CD4-positive, alpha-beta T cell treated with Interleukin-4 for 4 hours (primary cell): Measurements from ENCODE around the gene NTNG2.

Experiments used
- DNase-seq: peaks from one replicate; pipeline ENCODE4 v3.0.0-alpha.2; 2020

The NTNG2 gene

GRCh38 chr9:132175431-132175830, 13.6 kb downstream of the NTNG2 start:
- DNase-seq, result no peak

- no peak for DNase-seq
These were observed 14.5 kb downstream of the NTNG2 start for GRCh38 chr9:132176338-132176737.

GRCh38 chr9:132181796-132182313, 20.0 kb downstream of the NTNG2 start:
- DNase-seq, result no peak

GRCh38 chr9:132182314-132183091, 20.6 kb downstream of the NTNG2 start:
- no peak for DNase-seq

DNA sequence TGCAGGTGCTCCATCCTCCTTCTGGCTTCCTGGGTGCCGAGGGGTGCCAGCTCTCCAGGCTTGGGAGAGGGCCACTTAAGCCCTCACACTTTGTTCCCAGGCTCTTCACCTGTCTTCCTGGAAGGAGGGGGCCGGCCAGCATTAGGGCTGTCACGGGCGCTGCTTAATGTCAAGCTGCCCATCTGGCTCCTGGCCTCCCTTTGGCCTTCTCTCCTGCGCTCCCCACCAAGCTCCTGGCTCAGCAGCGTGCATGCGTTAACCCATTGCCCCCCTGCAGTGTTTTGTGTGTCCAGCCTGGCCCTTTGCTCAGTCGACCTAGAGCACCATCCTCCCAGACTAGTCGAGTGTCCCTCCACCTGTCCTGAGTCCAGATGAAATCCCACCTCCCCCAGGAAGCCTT, 21.3 kb downstream of the NTNG2 start:
- no peak for DNase-seq

DNA sequence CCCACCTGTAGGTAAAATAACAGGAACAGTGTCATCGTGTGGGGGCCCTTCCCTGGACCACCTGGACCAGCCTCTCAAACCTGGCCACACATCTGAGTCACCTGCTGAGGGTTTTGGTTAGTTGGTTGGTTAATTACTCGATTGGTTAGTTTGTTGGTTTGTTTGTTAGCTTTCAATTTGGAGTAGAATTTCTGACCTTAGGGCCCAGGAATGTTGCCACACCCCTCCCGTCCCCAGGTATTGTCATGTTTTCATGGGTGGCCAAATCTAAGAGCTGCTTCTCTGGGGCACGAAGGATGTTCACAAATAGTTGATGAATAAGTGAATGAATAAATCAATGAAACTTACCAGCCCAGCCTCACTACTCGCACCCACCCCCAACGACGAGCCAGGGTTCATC, 21.9 kb downstream of the NTNG2 start:
- DNase-seq, result no peak

DNA sequence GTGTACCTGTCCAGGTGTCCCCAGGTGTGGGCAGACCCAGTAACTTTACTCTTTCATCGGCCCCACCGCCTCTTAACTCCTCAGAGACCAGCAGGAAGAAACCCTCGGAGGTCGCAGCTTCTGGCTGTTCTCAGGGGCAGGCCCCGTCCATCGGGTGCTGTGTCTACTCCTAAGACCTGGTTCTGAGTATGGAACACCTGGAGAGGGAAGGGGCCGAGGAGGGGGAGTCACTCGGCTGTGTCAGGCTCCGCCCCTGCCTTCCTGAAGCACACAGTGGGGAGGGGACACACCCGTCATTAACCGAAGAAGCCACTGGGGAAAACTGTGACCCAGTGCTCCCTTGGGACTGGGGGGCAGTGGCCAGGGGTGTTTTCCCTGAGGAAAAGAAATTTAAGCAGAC, 22.3 kb downstream of the NTNG2 start:
- no peak for DNase-seq

DNA sequence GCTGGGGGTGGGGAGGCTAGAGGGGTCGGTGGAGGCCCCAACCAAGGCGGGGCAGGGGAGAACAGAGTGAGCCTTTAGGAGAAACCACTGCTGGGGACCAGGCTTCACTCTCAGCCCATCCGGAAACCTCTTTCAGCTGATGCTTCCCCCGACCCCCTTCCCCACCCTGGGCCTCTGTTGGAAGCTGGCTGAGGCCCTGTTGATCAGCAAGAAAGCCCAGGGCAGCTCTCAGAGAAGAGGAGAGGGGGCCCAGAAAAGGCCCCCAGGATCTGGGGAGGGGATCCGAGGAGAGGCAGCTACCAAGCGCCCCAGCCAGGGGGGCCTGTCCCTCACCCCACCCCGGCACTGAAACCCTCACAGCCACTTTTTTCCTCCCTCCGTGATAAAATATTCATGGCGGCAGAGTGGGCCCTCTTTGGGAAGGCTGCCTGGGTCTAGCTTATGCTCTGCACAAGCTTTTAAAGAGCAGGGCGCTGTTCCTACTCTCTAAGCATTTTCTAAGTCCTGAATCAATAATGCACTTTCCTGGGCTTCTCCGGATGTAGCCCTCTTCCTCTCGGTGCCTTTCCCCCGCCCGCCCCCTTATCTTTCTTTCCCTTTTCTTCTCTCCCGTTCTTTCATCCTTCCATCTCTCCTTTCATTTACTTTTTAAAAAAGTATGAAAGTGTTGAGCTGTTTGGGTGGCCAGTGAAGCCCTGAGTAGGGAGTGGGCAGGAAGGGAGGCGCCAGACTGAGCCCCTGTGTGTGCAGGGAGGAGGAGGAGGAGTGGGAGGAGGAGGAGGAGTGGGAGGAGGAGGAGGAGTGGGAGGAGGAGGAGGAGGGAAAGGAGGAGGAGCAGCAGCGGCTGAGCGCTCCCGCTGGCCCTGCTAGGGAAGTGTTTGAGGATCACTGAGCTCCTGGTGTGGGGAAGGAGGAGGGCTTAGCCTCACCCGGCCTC, 23.5 kb downstream of the NTNG2 start:
- DNase-seq, result no peak

GRCh38 chr9:132187121-132187620, 25.3 kb downstream of the NTNG2 start:
- DNase-seq, result no peak

DNA sequence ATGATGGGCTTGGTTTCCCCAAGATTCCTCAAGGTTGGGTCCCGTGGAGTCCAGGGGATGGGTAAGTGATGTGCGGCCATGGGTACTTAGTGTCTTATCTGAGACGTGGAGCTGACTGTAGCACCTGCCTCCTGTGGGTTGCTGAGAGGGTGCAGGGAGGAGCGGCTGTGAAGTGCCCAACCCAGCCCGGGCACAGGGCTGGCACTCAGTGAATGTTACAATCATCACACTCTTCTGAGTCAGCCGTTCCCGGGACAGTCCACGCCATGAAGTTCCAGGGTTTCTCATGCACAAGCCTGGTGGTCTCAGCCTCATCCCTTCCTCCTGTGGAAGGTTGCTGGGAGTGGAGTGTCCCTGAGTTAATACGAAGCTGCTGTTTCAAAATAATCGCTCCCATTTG, 29.1 kb downstream of the NTNG2 start:
- no peak for DNase-seq

GRCh38 chr9:132192728-132193127, 30.9 kb downstream of the NTNG2 start:
- no peak for DNase-seq

GRCh38 chr9:132193227-132194124, 31.6 kb downstream of the NTNG2 start:
- no peak for DNase-seq

GRCh38 chr9:132194508-132194907, 32.6 kb downstream of the NTNG2 start:
- DNase-seq, result no peak

GRCh38 chr9:132197315-132197714, 35.5 kb downstream of the NTNG2 start:
- no peak for DNase-seq

GRCh38 chr9:132197856-132198550, 36.1 kb downstream of the NTNG2 start:
- no peak for DNase-seq

DNA sequence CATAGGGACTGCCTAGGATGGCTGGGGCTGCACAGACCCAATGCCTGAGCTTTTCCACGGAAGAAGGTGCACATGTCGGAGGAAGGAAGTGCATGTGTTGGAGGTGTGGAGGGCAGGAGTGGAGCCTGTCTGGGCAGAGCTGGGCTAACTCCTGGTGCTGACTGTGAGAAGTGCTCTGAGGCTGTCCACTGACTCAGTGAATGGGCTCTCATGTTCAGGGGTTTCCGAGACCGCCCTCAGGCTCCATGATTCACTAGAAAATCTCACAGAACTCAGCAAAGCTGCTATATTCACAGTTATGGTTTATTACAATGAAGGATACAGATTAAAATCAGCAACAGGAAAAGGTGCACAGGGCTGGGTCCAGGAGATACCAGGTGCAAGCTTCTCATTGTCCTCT, 37.2 kb downstream of the NTNG2 start:
- DNase-seq, result no peak

GRCh38 chr9:132200706-132201105, 38.8 kb downstream of the NTNG2 start:
- no peak for DNase-seq

GRCh38 chr9:132201139-132201538, 39.3 kb downstream of the NTNG2 start:
- no peak for DNase-seq

GRCh38 chr9:132201780-132202703, 40.2 kb downstream of the NTNG2 start:
- DNase-seq, result no peak

- DNase-seq, result no peak
These were observed 43.0 kb downstream of the NTNG2 start for GRCh38 chr9:132204883-132205282.

- no peak for DNase-seq
These were observed 45.4 kb downstream of the NTNG2 start for GRCh38 chr9:132207215-132207614.
